BJ (cell line): ENCODE data around the gene KLHL6. TPM values are rescaled to one million over a fixed set of nuclear protein-coding genes. Genes with fewer than 3 reads are reported as not detected.

Experiments
- CTCF ChIA-PET: fragments of 350-600 bp; formaldehyde crosslinking; extraction: SDS; loops from one replicate; lab custom pipeline; 2021; ENCODE audit warnings: antibody characterized with exemption, inconsistent platforms; lab: Yijun Ruan, JAX
- POLR2A ChIA-PET: fragments of 300-600 bp; sonication (Branson Sonifier 250); formaldehyde crosslinking; extraction: SDS; loops from one replicate; lab custom pipeline; 2021; ENCODE audit warnings: antibody characterized with exemption; lab: Charles Lee
- DNase-seq: peaks from one replicate; pipeline ENCODE4 v3.0.0-alpha.2; 2011; ENCODE audit warnings: low read depth
- H3K27me3 ChIP-seq: 2 replicates; pipeline ENCODE4 v1.6.0; 2011; ENCODE audit warnings: low read length; ENCODE audit not compliant: control insufficient read depth, insufficient read depth
- H3K36me3 ChIP-seq: 2 replicates; pipeline ENCODE4 v1.5.1; 2011; ENCODE audit warnings: low read length; ENCODE audit not compliant: control insufficient read depth, insufficient read depth
- H3K4me3 ChIP-seq: 2 replicates; pipeline ENCODE4 v1.5.1; 2011; ENCODE audit warnings: low read depth, mild to moderate bottlenecking, control low read depth, low read length
- polyA plus RNA-seq: library from polyadenylated mRNA; depleted of rRNA; stranded (reverse); fragments of >200 nt; gene quantifications from 2 replicates; pipeline ENCODE4 v1.2.3, GENCODE V29; 2011
- TF ChIP-seq, protein P1 (sequence below): IDR thresholded peaks from 2 replicates; pipeline ENCODE4 v1.5.1; 2011; ENCODE audit warnings: low read depth, mild to moderate bottlenecking, control low read depth, inconsistent platforms, low read length, moderate library complexity; ENCODE audit not compliant: insufficient read depth

Gene KLHL6
- polyA plus RNA-seq, 1 experiment = not detected

DNA sequence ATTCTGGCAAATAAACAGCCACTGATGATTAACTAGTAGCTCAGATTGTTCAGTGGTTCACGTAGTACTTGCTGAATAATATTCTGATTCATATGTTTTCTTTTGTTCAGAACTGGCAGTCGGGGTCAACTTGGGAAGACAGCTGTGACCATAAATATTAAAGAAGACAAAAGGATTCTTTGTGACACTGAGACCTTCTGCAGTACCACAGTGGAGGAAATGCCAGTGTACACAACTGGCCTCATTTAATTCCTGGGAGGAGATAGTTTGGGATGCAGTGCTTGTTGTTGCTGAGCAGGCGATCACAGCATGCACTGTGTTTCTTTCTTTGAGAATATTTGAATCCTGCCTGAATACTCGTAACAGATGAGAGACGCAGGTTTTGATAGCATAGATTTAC is 100.4 kb downstream of the KLHL6 start:
- Histone ChIP-seq H3K27me3 (no peaks in the 10 kb centered on the region), H3K4me3 (no peak overlapping the region), H3K36me3 (no peaks in the 10 kb centered on the region)
- TF ChIP-seq, protein P1, sequence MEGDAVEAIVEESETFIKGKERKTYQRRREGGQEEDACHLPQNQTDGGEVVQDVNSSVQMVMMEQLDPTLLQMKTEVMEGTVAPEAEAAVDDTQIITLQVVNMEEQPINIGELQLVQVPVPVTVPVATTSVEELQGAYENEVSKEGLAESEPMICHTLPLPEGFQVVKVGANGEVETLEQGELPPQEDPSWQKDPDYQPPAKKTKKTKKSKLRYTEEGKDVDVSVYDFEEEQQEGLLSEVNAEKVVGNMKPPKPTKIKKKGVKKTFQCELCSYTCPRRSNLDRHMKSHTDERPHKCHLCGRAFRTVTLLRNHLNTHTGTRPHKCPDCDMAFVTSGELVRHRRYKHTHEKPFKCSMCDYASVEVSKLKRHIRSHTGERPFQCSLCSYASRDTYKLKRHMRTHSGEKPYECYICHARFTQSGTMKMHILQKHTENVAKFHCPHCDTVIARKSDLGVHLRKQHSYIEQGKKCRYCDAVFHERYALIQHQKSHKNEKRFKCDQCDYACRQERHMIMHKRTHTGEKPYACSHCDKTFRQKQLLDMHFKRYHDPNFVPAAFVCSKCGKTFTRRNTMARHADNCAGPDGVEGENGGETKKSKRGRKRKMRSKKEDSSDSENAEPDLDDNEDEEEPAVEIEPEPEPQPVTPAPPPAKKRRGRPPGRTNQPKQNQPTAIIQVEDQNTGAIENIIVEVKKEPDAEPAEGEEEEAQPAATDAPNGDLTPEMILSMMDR = no peak
- CTCF ChIA-PET = no interaction called here
- POLR2A ChIA-PET = no interaction called here
- no peak for DNase-seq

DNA sequence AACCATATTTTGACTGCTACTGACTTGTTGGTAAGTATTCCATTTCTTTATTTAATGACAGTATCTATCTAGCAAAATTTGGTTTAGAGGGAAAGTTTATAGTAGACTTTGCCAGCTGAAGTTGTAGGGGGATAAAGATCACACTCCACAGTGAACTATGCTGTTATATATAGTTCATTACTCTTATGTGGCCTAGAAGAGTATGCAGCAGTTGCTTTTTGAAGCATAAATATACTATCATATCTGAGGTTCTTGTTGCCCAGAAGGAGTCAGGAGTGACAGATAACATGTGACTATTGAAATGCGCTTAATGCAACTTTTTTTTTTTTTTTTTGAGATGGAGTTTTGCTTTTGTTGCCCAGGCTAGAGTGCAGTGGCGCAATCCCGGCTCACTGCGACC is 101.4 kb downstream of the KLHL6 start:
- no peak for DNase-seq
- CTCF ChIA-PET = no interaction called here
- H3K36me3 ChIP-seq = no peaks in the 10 kb centered on the region
- POLR2A ChIA-PET = no interaction called here
- H3K4me3 ChIP-seq = no peak overlapping the region
- TF ChIP-seq, protein P1 = no peak
- H3K27me3 ChIP-seq = no peaks in the 10 kb centered on the region

DNA sequence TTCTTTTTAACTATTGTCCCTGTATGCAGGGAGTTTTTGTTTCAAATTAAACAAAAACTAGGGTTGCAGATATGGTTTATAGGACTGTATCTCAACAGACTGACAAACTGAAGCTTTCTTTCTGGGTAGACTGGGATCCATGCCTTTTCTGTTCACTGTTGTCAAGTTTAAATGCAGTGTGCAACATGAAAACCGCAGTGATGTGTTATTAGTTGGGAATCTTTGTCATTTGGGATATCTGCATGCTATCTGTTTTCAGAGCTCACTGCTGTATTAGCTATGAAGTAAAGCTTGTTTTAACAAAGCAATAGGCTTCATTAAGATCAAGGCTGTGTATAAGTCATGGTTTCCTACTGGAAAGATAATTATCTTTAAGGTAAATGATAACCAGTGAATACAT is 105.7 kb downstream of the KLHL6 start:
- H3K4me3 ChIP-seq = no peak overlapping the region
- CTCF ChIA-PET = no interaction called here
- POLR2A ChIA-PET = no interaction called here
- TF ChIP-seq, protein P1 = no peak
- no peaks in the 10 kb centered on the region for H3K27me3 ChIP-seq
- no peak for DNase-seq
- H3K36me3 ChIP-seq = no peaks in the 10 kb centered on the region

DNA sequence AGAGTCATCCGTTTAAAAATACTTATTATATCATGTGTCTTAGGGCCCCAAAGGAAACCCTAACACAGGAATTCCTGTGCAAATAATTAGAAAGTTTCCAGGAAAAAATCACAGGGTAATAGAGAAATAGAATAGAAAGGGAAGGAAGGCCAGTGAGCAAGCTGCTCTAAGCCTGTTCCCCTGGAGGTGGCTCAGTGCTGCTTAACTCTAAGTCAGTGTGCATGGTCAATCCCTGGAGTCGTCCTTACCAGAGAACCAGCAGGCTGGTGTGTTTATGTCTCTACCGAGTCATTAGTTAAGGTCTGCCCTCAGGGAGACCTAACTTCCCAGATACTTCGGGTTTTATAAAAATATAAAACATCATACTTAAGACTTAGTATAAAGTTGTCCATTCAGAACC is 106.1 kb downstream of the KLHL6 start:
- POLR2A ChIA-PET = no interaction called here
- no peak for DNase-seq
- no peaks in the 10 kb centered on the region for H3K36me3 ChIP-seq

DNA sequence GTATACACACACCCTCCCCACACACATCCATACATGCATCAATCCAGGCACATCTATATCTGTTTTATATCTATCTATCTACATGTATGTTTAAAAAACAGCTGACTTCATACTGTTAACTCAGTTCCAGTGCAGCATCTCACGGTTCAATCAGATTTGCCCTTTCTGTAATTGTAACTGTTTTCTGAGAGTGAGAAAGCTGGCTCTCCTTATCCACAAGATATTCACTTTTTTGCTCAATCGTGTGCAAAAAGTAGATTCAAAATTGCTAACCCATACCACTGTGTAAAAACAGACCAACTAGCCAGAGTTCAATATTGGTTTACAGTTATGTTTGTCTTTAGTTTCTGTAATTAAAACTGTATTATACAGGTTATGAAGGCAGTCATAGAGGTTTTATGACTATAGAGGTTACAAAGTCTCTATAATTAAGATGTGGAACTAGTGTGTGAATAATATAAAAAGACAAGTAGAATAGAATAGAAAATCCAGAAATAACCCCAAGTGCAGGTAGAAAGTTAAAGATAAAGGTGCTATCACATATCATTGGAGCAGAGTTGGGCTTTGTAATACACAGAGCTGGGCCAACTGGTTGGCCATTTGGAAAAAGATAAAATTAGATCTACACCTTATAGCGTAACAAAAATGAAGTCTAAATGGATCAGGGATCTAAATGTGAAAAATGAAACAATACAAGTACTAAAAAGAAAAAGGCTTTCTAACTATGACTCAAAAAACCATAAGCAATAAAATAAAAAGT is 107.0 kb downstream of the KLHL6 start:
- no peak for DNase-seq
- Histone ChIP-seq H3K27me3 (no peaks in the 10 kb centered on the region), H3K36me3 (no peaks in the 10 kb centered on the region), H3K4me3 (peak overlapping the region; percentile 65)
- ChIA-PET CTCF (interaction anchor here (0.6 kb wide), 2 partner anchors 63 to 217 kb away, joined by 3 read pairs; no protein-coding TSS in a partner anchor), POLR2A (interaction anchor here (0.5 to 0.6 kb wide), 2 partner anchors 18 to 160 kb away, joined by 4 to 9 read pairs; no protein-coding TSS in a partner anchor)
- TF ChIP-seq, protein P1 = no peak

More for the DNA sequence above, 106.1 kb downstream of the KLHL6 start:
- Histone ChIP-seq H3K27me3 (no peaks in the 10 kb centered on the region), H3K4me3 (no peak overlapping the region)
- CTCF ChIA-PET = interaction anchor here (0.6 kb wide), 1 partner anchor 64 kb away, joined by 3 read pairs; no protein-coding TSS in a partner anchor
- TF ChIP-seq, protein P1 = peak; percentile 18; the same call in 1 of the 2 replicates
